CD4-positive, alpha-beta T cell treated with Interleukin-15 for 1 hour (primary cell): ENCODE results near the gene MMP20.

Experiments
- DNase-seq: peaks from one replicate; pipeline ENCODE4 v3.0.0-alpha.2; 2020

MMP20 gene

GRCh38 chr11:102552447-102553194 lies 72.5 kb downstream of the MMP20 start:
- DNase-seq, result no peak

- DNase-seq, result no peak
Observed at GRCh38 chr11:102552020-102552419, 73.1 kb downstream of the MMP20 start.

GRCh38 chr11:102551169-102551781 lies 73.9 kb downstream of the MMP20 start:
- no peak for DNase-seq

- peak; percentile 73 for DNase-seq
Observed at GRCh38 chr11:102546923-102547471, 78.1 kb downstream of the MMP20 start.

GRCh38 chr11:102546427-102546826 lies 78.7 kb downstream of the MMP20 start:
- DNase-seq, result peak; percentile 57

GRCh38 chr11:102545701-102546100 lies 79.4 kb downstream of the MMP20 start:
- no peak for DNase-seq

- DNase-seq, result no peak
Observed at GRCh38 chr11:102544594-102544993, 80.5 kb downstream of the MMP20 start.

- no peak for DNase-seq
Observed at GRCh38 chr11:102539567-102539966, 85.6 kb downstream of the MMP20 start.

- DNase-seq, result no peak
Observed at GRCh38 chr11:102538932-102539331, 86.2 kb downstream of the MMP20 start.

GRCh38 chr11:102534261-102534872 lies 90.8 kb downstream of the MMP20 start:
- DNase-seq, result no peak

- no peak for DNase-seq
Observed at GRCh38 chr11:102530558-102530957, 94.6 kb downstream of the MMP20 start, which contains the start of gene MMP7. MMP7 (minus strand) TSS chr11:102530747; CDS start chr11:102530700, 47 bp downstream.

GRCh38 chr11:102528618-102529017 lies 96.5 kb downstream of the MMP20 start:
- no peak for DNase-seq

GRCh38 chr11:102527684-102528083 lies 97.4 kb downstream of the MMP20 start:
- DNase-seq, result no peak

GRCh38 chr11:102527041-102527440 lies 98.1 kb downstream of the MMP20 start:
- DNase-seq, result no peak
